K562 (cell line): ENCODE results near the gene PCP2. TPM values are rescaled to one million over a fixed set of nuclear protein-coding genes. Genes with fewer than 3 reads are reported as not detected.

Source experiments
- AFF4 ChIP-seq: sonication (generic); formaldehyde crosslinking; IDR thresholded peaks from 2 replicates; pipeline ENCODE4 v1.8.0; 2023; ENCODE audit warnings: mild to moderate bottlenecking, missing genetic modification reagents
- CCNT2 ChIP-seq: IDR thresholded peaks from 2 replicates; pipeline ENCODE4 v1.6.1; 2011; ENCODE audit warnings: borderline replicate concordance, low read depth, mild to moderate bottlenecking, moderate library complexity, mixed read lengths, low read length; ENCODE audit not compliant: insufficient read length; ENCODE audit errors: extremely low read depth
- CTCF ChIP-seq, 3 experiments: IDR thresholded peaks in 2 of 3; conservative IDR thresholded peaks in 1 of 3; 2 replicates each; pipeline ENCODE4 v1.5.1; 2011 to 2012; ENCODE audit warnings: low read length in 3 of 3, mild to moderate bottlenecking in 3 of 3, control low read depth in 2 of 3, improper control_type of control experiment in 1 of 3, inconsistent platforms in 1 of 3, low read depth in 1 of 3, mixed read lengths in 1 of 3, moderate library complexity in 1 of 3; ENCODE audit not compliant: insufficient read depth in 2 of 3
- IFI16 ChIP-seq: fragments of 250-450 bp; sonication (Bioruptor Pico); IDR thresholded peaks from 2 replicates; pipeline ENCODE4 v2.1.2; 2022; ENCODE audit warnings: mild to moderate bottlenecking, inconsistent platforms
- MCM3 ChIP-seq: fragments of 450-650 bp; IDR thresholded peaks from 2 replicates; pipeline ENCODE4 v1.6.1; 2016
- RB1 ChIP-seq: fragments of 450-650 bp; IDR thresholded peaks from 2 replicates; pipeline ENCODE4 v1.6.1; 2017; ENCODE audit warnings: low read depth, mild to moderate bottlenecking
- RBM14 ChIP-seq: fragments of 200-400 bp; formaldehyde crosslinking; IDR thresholded peaks from 2 replicates; pipeline ENCODE4 v1.6.1; 2018; ENCODE audit warnings: low read depth, mild to moderate bottlenecking, low read length, moderate library complexity, borderline replicate concordance; ENCODE audit not compliant: insufficient read depth
- SRSF7 ChIP-seq: fragments of 200-400 bp; formaldehyde crosslinking; optimal IDR thresholded peaks from 2 replicates; pipeline ENCODE3; 2017; ENCODE audit warnings: mild to moderate bottlenecking, low read depth, low read length
- VEZF1 ChIP-seq: fragments of 200-800 bp; sonication (Bioruptor generic); IDR thresholded peaks from 2 replicates; pipeline ENCODE4 v1.6.1; 2017; ENCODE audit warnings: missing genetic modification characterization, missing compliant biosample characterization
- XRCC5 ChIP-seq: fragments of 200-400 bp; formaldehyde crosslinking; IDR thresholded peaks from 2 replicates; pipeline ENCODE4 v1.6.1; 2017; ENCODE audit warnings: low read depth, mild to moderate bottlenecking, low read length
- ZNF511 ChIP-seq: sonication (generic); formaldehyde crosslinking; IDR thresholded peaks from 2 replicates; pipeline ENCODE4 v1.8.0; 2022; ENCODE audit warnings: mild to moderate bottlenecking, missing genetic modification reagents
- polyA plus RNA-seq, 8 experiments: library from polyadenylated mRNA; depleted of rRNA in 4 of 8; stranded (reverse) in 5 of 8; unstranded in 3 of 8; fragments of >200 nt; fragmentation: Nextera tagmentation in 2 of 8; fragmentation: Illumina TruSeq in 1 of 8; extraction: Ambion mirVana in 2 of 8; extraction: Trizol in 1 of 8; gene quantifications; 2 replicates each; pipeline versions ENCODE4 v1.2.1 to v1.2.3, GENCODE V29; 2011 to 2014; ENCODE audit warnings: inconsistent platforms in 1 of 8, missing spikeins in 1 of 8
- total RNA-seq, 7 experiments: library from RNA; depleted of rRNA in 6 of 7; stranded (reverse); fragments of >200 nt in 6 of 7; fragmentation: Illumina TruSeq in 2 of 7; extraction: Trizol in 2 of 7; gene quantifications; 2 replicates each; pipeline versions ENCODE4 v1.2.1 to v1.2.3, GENCODE V29; 2011 to 2021; ENCODE audit warnings: low replicate concordance in 1 of 7

The PCP2 gene
- total and polyA plus RNA-seq, 9 of the 15 experiments (the other 6 are each of a cell fraction or from before 2014, with no cell fraction given): 0.17 to 1.3 (median 0.49) TPM; not detected in 3

GRCh38 chr19:7652061-7652641, 18.6 kb upstream of the PCP2 start (continued):
- TF ChIP-seq CTCF (IDR thresholded peaks at IDR 0.05 in 2 of 3, conservative IDR thresholded peaks at IDR 0.05 in 1 of 3; ENCODE audit: insufficient read depth in 2 of 3, low read depth in 1 of 3, low read length in 3 of 3) (peak; percentile 88 to 99 (median 96)), AFF4 (CRISPR knock-in tag) (no peak), CCNT2 (no peak), RBM14 (no peak), ZNF511 (CRISPR knock-in tag) (peak; percentile 50; the same call in 1 of the 2 replicates), XRCC5 (peak; percentile 93), IFI16 (CRISPR knock-in tag) (no peak), VEZF1 (0 out of 2 replicates have a peak, but pooled peaks have one; percentile 26), SRSF7 (no peak), MCM3 (no peak), RB1 (peak; percentile 69)
